ENCODE results near the gene ERBIN. TPM values are rescaled to one million over a fixed set of nuclear protein-coding genes. Genes with fewer than 3 reads are reported as not detected.

ERBIN gene
- polyA plus RNA-seq, 2 of the 4 experiments (the other 2 are of a cell fraction), result 24.3 to 57.7 TPM

DNA sequence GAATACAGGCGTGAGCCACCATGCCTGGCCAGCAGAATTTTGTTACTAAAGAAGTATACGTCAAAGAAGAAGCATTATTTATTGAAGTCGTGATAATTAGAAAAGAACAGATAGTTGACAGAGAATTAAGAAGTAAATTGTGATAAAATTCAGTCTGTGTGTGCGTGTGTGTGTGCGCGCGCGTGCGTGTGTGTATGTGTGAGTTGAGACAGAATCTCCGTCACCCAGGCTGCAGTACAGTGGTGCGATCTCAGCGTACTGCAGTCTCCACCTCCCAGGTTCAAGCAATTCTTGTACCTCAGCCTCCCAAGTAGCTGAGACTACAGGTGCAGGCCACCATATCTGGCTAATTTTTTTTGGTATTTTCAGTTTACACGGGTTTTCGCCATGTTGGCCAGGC, 77.8 kb downstream of the ERBIN start:
- DNase-seq (ENCODE audit: low read depth in 1 of 2, low spot score in 1 of 2), result no peak
- no peak for FAIRE-seq
- ChIA-PET POLR2A (no interaction called here), CTCF (no interaction called here)
- H3K27ac ChIP-seq, result no peak overlapping the region
- no peak for ATAC-seq
- no peak overlapping the region for H3K4me2 ChIP-seq
- H3K9me3 ChIP-seq, result no peaks in the 10 kb centered on the region
- no peak overlapping the region for H3K4me3 ChIP-seq
- peaks cover 9% of the 10 kb centered on the region for H3K4me1 ChIP-seq
- TF ChIP-seq HOXA7 (CRISPR knock-in tag; IDR thresholded peaks at IDR 0.05) (no peak), ZNF302 (CRISPR knock-in tag; IDR thresholded peaks at IDR 0.05) (no peak), ESRRA (IDR thresholded peaks at IDR 0.05; ENCODE audit: borderline replicate concordance, low read length) (no peak)
- WGBS (ENCODE audit: missing lambda C conversion rate), result 94% methylated on average over 14 of the region's 14 CpGs

DNA sequence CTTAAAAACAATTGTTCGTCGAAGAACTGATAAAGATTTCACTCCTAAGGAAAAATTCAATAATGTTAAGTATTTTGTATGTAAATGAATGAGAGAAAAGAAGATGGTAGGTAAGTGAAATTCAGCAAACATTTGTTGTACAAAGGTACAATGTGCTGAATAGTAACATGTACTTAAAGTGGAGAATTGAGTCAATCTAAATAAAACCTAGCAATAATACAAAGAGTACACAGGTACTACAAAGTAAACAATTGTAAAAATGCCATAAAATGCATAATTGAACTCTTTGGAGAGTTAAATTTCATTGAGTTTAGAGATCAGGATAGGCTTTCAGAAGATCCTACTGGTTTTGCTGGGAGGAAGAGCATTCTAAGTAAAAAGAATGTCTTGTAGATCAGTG, 82.9 kb downstream of the ERBIN start:
- POLR2A ChIA-PET, result no interaction called here
- Histone ChIP-seq H3K4me2 (no peak overlapping the region), H3K27ac (no peak overlapping the region), H3K4me3 (no peak overlapping the region), H3K9me3 (no peaks in the 10 kb centered on the region), H3K4me1 (peaks cover 35% of the 10 kb centered on the region)
- DNase-seq (ENCODE audit: low read depth in 1 of 2, low spot score in 1 of 2) (no peak), ATAC-seq (no peak), FAIRE-seq (no peak)
- 97% methylated on average over 2 of the region's 2 CpGs for WGBS (ENCODE audit: missing lambda C conversion rate)
- CTCF ChIA-PET, result no interaction called here
- TF ChIP-seq ZC3H11A (IDR thresholded peaks at IDR 0.05) (no peak), RARB (CRISPR knock-in tag; IDR thresholded peaks at IDR 0.05) (no peak), MAZ (IDR thresholded peaks at IDR 0.05; ENCODE audit: borderline replicate concordance, low read depth, low read length) (no peak), EHMT2 (IDR thresholded peaks at IDR 0.05; ENCODE audit: low read depth) (no peak), ZNF302 (CRISPR knock-in tag; IDR thresholded peaks at IDR 0.05) (no peak)
- TF ChIP-seq, protein P1, sequence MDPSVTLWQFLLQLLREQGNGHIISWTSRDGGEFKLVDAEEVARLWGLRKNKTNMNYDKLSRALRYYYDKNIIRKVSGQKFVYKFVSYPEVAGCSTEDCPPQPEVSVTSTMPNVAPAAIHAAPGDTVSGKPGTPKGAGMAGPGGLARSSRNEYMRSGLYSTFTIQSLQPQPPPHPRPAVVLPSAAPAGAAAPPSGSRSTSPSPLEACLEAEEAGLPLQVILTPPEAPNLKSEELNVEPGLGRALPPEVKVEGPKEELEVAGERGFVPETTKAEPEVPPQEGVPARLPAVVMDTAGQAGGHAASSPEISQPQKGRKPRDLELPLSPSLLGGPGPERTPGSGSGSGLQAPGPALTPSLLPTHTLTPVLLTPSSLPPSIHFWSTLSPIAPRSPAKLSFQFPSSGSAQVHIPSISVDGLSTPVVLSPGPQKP (IDR thresholded peaks at IDR 0.05; ENCODE audit: low read depth, low read length), result no peak
- TF ChIP-seq, protein P2, sequence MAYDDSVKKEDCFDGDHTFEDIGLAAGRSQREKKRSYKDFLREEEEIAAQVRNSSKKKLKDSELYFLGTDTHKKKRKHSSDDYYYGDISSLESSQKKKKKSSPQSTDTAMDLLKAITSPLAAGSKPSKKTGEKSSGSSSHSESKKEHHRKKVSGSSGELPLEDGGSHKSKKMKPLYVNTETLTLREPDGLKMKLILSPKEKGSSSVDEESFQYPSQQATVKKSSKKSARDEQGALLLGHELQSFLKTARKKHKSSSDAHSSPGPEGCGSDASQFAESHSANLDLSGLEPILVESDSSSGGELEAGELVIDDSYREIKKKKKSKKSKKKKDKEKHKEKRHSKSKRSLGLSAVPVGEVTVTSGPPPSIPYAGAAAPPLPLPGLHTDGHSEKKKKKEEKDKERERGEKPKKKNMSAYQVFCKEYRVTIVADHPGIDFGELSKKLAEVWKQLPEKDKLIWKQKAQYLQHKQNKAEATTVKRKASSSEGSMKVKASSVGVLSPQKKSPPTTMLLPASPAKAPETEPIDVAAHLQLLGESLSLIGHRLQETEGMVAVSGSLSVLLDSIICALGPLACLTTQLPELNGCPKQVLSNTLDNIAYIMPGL (CRISPR knock-in tag; IDR thresholded peaks at IDR 0.05; ENCODE audit: borderline replicate concordance), result no peak

DNA sequence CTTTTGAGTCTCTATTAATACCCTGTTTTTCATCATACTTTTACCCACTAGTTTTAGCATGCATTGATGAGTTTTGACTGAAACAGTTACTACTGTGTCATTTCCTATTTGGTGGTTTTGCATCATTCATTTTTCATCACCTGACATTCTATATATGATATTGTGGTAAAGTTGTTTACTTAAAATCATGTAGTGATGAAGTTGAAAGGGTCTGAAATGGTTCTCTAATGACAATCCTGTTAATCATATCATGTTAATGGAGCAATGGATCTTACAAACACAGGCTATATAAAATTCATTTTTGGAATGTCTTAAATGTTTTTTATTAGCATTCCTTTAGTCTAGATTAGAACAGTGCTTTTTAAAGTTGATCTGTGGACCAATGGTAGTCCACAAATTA, 84.1 kb downstream of the ERBIN start:
- Histone ChIP-seq H3K9me3 (no peaks in the 10 kb centered on the region), H3K4me2 (no peak overlapping the region), H3K4me3 (no peak overlapping the region), H3K4me1 (peaks cover 46% of the 10 kb centered on the region), H3K27ac (no peak overlapping the region)
- TF ChIP-seq EHMT2 (IDR thresholded peaks at IDR 0.05; ENCODE audit: low read depth) (no peak), CHD2 (IDR thresholded peaks at IDR 0.05; ENCODE audit: low read length, partially characterized antibody) (no peak), TP53 (CRISPR knock-in tag; IDR thresholded peaks at IDR 0.05) (no peak)
- TF ChIP-seq, protein P3, sequence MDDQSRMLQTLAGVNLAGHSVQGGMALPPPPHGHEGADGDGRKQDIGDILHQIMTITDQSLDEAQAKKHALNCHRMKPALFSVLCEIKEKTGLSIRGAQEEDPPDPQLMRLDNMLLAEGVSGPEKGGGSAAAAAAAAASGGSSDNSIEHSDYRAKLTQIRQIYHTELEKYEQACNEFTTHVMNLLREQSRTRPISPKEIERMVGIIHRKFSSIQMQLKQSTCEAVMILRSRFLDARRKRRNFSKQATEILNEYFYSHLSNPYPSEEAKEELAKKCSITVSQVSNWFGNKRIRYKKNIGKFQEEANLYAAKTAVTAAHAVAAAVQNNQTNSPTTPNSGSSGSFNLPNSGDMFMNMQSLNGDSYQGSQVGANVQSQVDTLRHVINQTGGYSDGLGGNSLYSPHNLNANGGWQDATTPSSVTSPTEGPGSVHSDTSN (IDR thresholded peaks at IDR 0.05), result no peak
- FAIRE-seq, result no peak
- no peak for ATAC-seq
- ChIA-PET CTCF (no interaction called here), POLR2A (no interaction called here)
- DNase-seq (ENCODE audit: low read depth in 1 of 2, low spot score in 1 of 2), result no peak

DNA sequence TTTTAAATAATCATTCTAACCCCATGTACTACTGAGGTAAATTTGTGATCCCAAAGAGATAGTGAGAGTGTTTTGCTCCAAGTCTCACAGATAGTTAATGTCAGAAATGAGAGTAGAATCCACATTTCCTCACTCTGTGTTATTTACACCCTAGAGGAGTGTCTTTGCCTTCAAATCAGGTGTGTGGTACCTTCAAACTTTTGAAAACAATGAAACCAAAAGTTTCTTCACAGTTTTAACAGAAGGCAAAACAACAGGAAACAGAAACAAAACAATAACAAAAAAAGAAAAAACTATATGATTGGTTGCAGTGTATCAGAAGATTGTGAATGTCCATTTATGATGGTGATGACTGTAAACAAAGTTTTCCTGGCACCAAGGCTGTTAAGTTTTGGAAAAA, 85.9 kb downstream of the ERBIN start:
- DNase-seq (ENCODE audit: low read depth in 1 of 2, low spot score in 1 of 2) (no peak), FAIRE-seq (no peak), ATAC-seq (no peak)
- CTCF ChIA-PET, result no interaction called here
- no peak overlapping the region for H3K27ac ChIP-seq
- peaks cover 52% of the 10 kb centered on the region for H3K4me1 ChIP-seq
- POLR2A ChIA-PET, result no interaction called here
- no peaks in the 10 kb centered on the region for H3K9me3 ChIP-seq
- no peak overlapping the region for H3K4me2 ChIP-seq
- H3K4me3 ChIP-seq, result no peak overlapping the region
- TF ChIP-seq NR3C1 (IDR thresholded peaks at IDR 0.05) (no peak), RFX5 (IDR thresholded peaks at IDR 0.05) (no peak), POLR2A (IDR thresholded peaks at IDR 0.05; ENCODE audit: low read length) (no peak), NFE2L2 (conservative IDR thresholded peaks at IDR 0.05; ENCODE audit: low read length) (no peak), RAD21 (conservative IDR thresholded peaks at IDR 0.05 in 1 of 2, IDR thresholded peaks at IDR 0.05 in 1 of 2) (no peak), PHF8 (IDR thresholded peaks at IDR 0.05; ENCODE audit: borderline replicate concordance, low read depth) (no peak), JUNB (IDR thresholded peaks at IDR 0.05) (no peak), SREBF2 (IDR thresholded peaks at IDR 0.05) (no peak)
- TF ChIP-seq, protein P2 (CRISPR knock-in tag; IDR thresholded peaks at IDR 0.05; ENCODE audit: borderline replicate concordance), result no peak
- TF ChIP-seq, protein P4, sequence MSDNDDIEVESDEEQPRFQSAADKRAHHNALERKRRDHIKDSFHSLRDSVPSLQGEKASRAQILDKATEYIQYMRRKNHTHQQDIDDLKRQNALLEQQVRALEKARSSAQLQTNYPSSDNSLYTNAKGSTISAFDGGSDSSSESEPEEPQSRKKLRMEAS (IDR thresholded peaks at IDR 0.05), result no peak
- TF ChIP-seq, protein P5, sequence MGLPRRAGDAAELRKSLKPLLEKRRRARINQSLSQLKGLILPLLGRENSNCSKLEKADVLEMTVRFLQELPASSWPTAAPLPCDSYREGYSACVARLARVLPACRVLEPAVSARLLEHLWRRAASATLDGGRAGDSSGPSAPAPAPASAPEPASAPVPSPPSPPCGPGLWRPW (IDR thresholded peaks at IDR 0.05), result no peak

All from A549 (cell line).